Loucy (cell line): ENCODE results near the gene ADGRD1.

Source experiments
- CTCF ChIP-seq: fragments of 200-600 bp; sonication (generic); conservative IDR thresholded peaks from 2 replicates; pipeline ENCODE4 v1.5.1; 2014; ENCODE audit warnings: mild to moderate bottlenecking, antibody characterized with exemption, low read length
- EZH2phosphoT487 ChIP-seq: fragments of 200-600 bp; IDR thresholded peaks from 2 replicates; pipeline ENCODE4 v1.6.1; 2018; ENCODE audit warnings: antibody characterized with exemption, mild to moderate bottlenecking, moderate library complexity, borderline replicate concordance

- TF ChIP-seq CTCF: no peak
- TF ChIP-seq EZH2phosphoT487: no peak
These were observed 53.5 kb downstream of the ADGRD1 start for GRCh38 chr12:131007031-131007739.
